Gastroesophageal sphincter (tissue), 4 donors: Measurements from ENCODE around the gene CTNND2. TPM values are rescaled to one million over a fixed set of nuclear protein-coding genes. Genes with fewer than 3 reads are reported as not detected.
A peak's percentile ranks its signal among the peaks of the same experiment; 100 is the strongest.

Experiments
- ATAC-seq: fragments of 150-250 bp; one replicate; pipeline ENCODE4 v1.9.1; 2016; ENCODE audit warnings: mild to moderate bottlenecking, moderate library complexity
- H3K27ac ChIP-seq, 4 donors: fragments of 200-600 bp; sonication (generic) in 3 of 4; 1 replicate in 3 of 4; 2 replicates in 1 of 4; pipeline ENCODE4 v1.5.1; 2016 to 2019
- H3K27me3 ChIP-seq: fragments of 200-600 bp; sonication (generic); one replicate; pipeline ENCODE4 v1.5.1; 2019
- H3K36me3 ChIP-seq, 2 donors: fragments of 200-600 bp; sonication (generic); one replicate each; pipeline ENCODE4 v1.5.1; 2019; ENCODE audit warnings: control low read depth in 1 of 2
- H3K4me1 ChIP-seq, 3 donors: fragments of 200-600 bp; sonication (generic); 1 replicate in 2 of 3; 2 replicates in 1 of 3; pipeline ENCODE4 v1.5.1; 2016 to 2019; ENCODE audit warnings: control low read depth in 2 of 3
- H3K4me3 ChIP-seq, 2 donors: fragments of 200-600 bp; sonication (generic); one replicate each; pipeline ENCODE4 v1.5.1; 2019; ENCODE audit warnings: mild to moderate bottlenecking in 1 of 2, moderate library complexity in 1 of 2
- H3K9me3 ChIP-seq, 3 donors: fragments of 200-600 bp; sonication (generic); one replicate each; pipeline ENCODE4 v1.5.1; 2017 to 2019; ENCODE audit warnings: control low read depth in 2 of 3
- CTCF ChIP-seq, 4 experiments: fragments of 200-600 bp in 2 of 4; fragments of 450-650 bp in 2 of 4; sonication (generic) in 1 of 4; IDR thresholded peaks; one replicate each; pipeline ENCODE4 v1.5.1; 2017 to 2019; ENCODE audit warnings: antibody characterized with exemption in 4 of 4, mild to moderate bottlenecking in 2 of 4, moderate library complexity in 2 of 4
- EP300 ChIP-seq: sonication (generic); formaldehyde crosslinking; IDR thresholded peaks from one replicate; pipeline ENCODE4 v1.6.1; 2017; ENCODE audit warnings: antibody characterized with exemption, mild to moderate bottlenecking
- POLR2A ChIP-seq, 2 donors: fragments of 450-650 bp; IDR thresholded peaks; one replicate each; pipeline ENCODE4 v1.6.1; 2017; ENCODE audit warnings: antibody characterized with exemption in 2 of 2, mild to moderate bottlenecking in 2 of 2, moderate library complexity in 1 of 2
- POLR2AphosphoS5 ChIP-seq: sonication (generic); formaldehyde crosslinking; IDR thresholded peaks from one replicate; pipeline ENCODE4 v1.6.1; 2017; ENCODE audit warnings: antibody characterized with exemption
- WGBS, 2 donors: methylation state at CpG; one replicate each; pipeline ENCODE4 v1.1.5; 2018; ENCODE audit warnings: low coverage in 1 of 2; 5-methylcytosine and 5-hydroxymethylcytosine counted together
- total RNA-seq, 4 donors: library from RNA; depleted of rRNA; stranded (reverse); fragments of >200 nt; gene quantifications; one replicate each; pipeline ENCODE4 v1.1.0, GENCODE V29; 2016

CTNND2 gene
- total RNA-seq, 4 donors from 2014 or later: 0.40 to 3.1 (median 1.9) TPM

GRCh38 chr5:11497651-11498050, 406.6 kb downstream of the CTNND2 start:
- Histone ChIP-seq H3K4me3 (no peak overlapping the region), H3K27ac (no peak overlapping the region), H3K27me3 (no peaks in the 10 kb centered on the region), H3K36me3 (no peaks in the 10 kb centered on the region), H3K9me3 (peaks cover 0 to 6% (median 0%) of the 10 kb centered on the region in 3 donors), H3K4me1 (no peaks in the 10 kb centered on the region)
- 67 to 80% methylated on average over 1 of the region's 1 CpG for whole genome bisulfite sequencing, 2 donors
- ATAC-seq: no peak
- no peak for TF ChIP-seq POLR2A (IDR thresholded peaks at IDR 0.05)
- TF ChIP-seq CTCF (IDR thresholded peaks at IDR 0.05): no peak
- no peak for TF ChIP-seq EP300
- TF ChIP-seq POLR2AphosphoS5: no peak

- 83% methylated on average over 1 of the region's 1 CpG; no CpG with 5 or more reads in 1 of the 2 donors for WGBS, 2 donors
Measured at GRCh38 chr5:11496137-11496719, 408.0 kb downstream of the CTNND2 start.

GRCh38 chr5:11494340-11494739, 409.9 kb downstream of the CTNND2 start:
- no peak for ATAC-seq
- Histone ChIP-seq H3K27me3 (no peaks in the 10 kb centered on the region), H3K9me3 (no peaks in the 10 kb centered on the region), H3K4me1 (no peaks in the 10 kb centered on the region), H3K4me3 (no peak overlapping the region), H3K36me3 (no peaks in the 10 kb centered on the region), H3K27ac (no peak overlapping the region)
- 16 to 19% methylated on average over 3 of the region's 3 CpGs for WGBS, 2 donors
- TF ChIP-seq POLR2A (IDR thresholded peaks at IDR 0.05): no peak
- peak in 1 of 4 experiments; percentile 17 for TF ChIP-seq CTCF (IDR thresholded peaks at IDR 0.05)

More at GRCh38 chr5:11496137-11496719, 408.0 kb downstream of the CTNND2 start:
- peaks cover 0 to 2% (median 0%) of the 10 kb centered on the region in 3 donors for H3K9me3 ChIP-seq
- H3K36me3 ChIP-seq: no peaks in the 10 kb centered on the region
- H3K27ac ChIP-seq: no peak overlapping the region
- H3K27me3 ChIP-seq: no peaks in the 10 kb centered on the region
- TF ChIP-seq POLR2A (IDR thresholded peaks at IDR 0.05) (no peak), POLR2AphosphoS5 (no peak), CTCF (IDR thresholded peaks at IDR 0.05) (no peak), EP300 (no peak)
- no peak for ATAC-seq
- no peaks in the 10 kb centered on the region for H3K4me1 ChIP-seq
- H3K4me3 ChIP-seq: no peak overlapping the region

GRCh38 chr5:11491404-11492075, 412.7 kb downstream of the CTNND2 start:
- WGBS, 2 donors: 63 to 74% methylated on average over 1 to 7 of the region's 7 CpGs
- no peaks in the 10 kb centered on the region for H3K27me3 ChIP-seq
- H3K4me1 ChIP-seq: no peaks in the 10 kb centered on the region
- H3K9me3 ChIP-seq: no peaks in the 10 kb centered on the region
- no peak overlapping the region for H3K4me3 ChIP-seq
- TF ChIP-seq CTCF (IDR thresholded peaks at IDR 0.05) (no peak), POLR2A (IDR thresholded peaks at IDR 0.05) (no peak), EP300 (no peak), POLR2AphosphoS5 (no peak)
- no peak overlapping the region for H3K27ac ChIP-seq
- no peaks in the 10 kb centered on the region for H3K36me3 ChIP-seq
- ATAC-seq: no peak

GRCh38 chr5:11483630-11484029, 420.6 kb downstream of the CTNND2 start:
- no peaks in the 10 kb centered on the region for H3K9me3 ChIP-seq
- no peak for ATAC-seq
- H3K4me1 ChIP-seq: no peaks in the 10 kb centered on the region
- no peak overlapping the region for H3K4me3 ChIP-seq
- H3K27me3 ChIP-seq: peaks cover 11% of the 10 kb centered on the region
- no peaks in the 10 kb centered on the region for H3K36me3 ChIP-seq
- TF ChIP-seq CTCF (IDR thresholded peaks at IDR 0.05) (no peak), POLR2A (IDR thresholded peaks at IDR 0.05) (no peak)
- WGBS, 2 donors: 76 to 100% methylated on average over 3 to 5 of the region's 5 CpGs
- no peak overlapping the region for H3K27ac ChIP-seq
